ENCODE data around the gene USHBP1. TPM values are rescaled to one million over a fixed set of nuclear protein-coding genes. Genes with fewer than 3 reads are reported as not detected.
"Not testable (repeated sequence)": the region's sequence is repeated elsewhere in the genome, so short reads cannot be mapped to it uniquely, and the experiment has no call there.

The USHBP1 gene
- polyA plus RNA-seq, 6 donors from 2014 or later = not detected

- Mint-ChIP-seq H3K4me1 (peaks cover 29 to 61% (median 38%) of the 10 kb centered on the region in 3 donors), H3K27ac (peak overlapping the region; percentile 59 to 93 (median 79)), H3K36me3 (no peaks in the 10 kb centered on the region), H3K27me3 (no peaks in the 10 kb centered on the region), H3K4me3 (peak overlapping the region in 7 of 8 donors; percentile 65 to 94 (median 92)), H3K9me3 (peaks cover 0 to 1% (median 0%) of the 10 kb centered on the region in 7 donors)
- no peak for DNase-seq
- no peak for ATAC-seq (ENCODE audit: low read depth in 2 of 2)
Measured at GRCh38 chr19:17304386-17305215, 40.1 kb upstream of the USHBP1 start.

DNA sequence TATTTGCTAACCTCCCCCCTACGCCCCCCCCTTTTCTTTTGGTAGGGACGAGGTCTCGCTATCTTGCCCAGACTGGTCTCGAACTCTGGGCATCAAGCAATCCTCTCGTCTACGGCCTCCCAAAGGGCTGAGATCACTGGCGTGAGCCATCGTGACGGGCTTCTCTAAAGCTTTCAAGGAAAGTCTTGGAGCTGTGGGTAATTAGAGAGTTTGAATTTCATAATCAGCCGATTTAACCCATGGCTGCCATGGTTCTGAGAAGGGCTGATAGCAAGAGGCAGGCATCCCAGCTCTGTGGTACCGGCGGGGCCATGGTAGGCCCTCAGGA lies 39.4 kb upstream of the USHBP1 start:
- Mint-ChIP-seq H3K9me3 (peaks cover 0 to 1% (median 0%) of the 10 kb centered on the region in 7 donors), H3K27ac (peak overlapping the region in 1 of 6 donors; percentile 72), H3K4me1 (peaks cover 22 to 54% (median 31%) of the 10 kb centered on the region in 3 donors), H3K36me3 (no peaks in the 10 kb centered on the region), H3K27me3 (no peaks in the 10 kb centered on the region), H3K4me3 (peak overlapping the region in 7 of 8 donors; percentile 15 to 94 (median 84))
- DNase-seq (no peak), ATAC-seq (ENCODE audit: low read depth in 2 of 2) (no peak)

DNA sequence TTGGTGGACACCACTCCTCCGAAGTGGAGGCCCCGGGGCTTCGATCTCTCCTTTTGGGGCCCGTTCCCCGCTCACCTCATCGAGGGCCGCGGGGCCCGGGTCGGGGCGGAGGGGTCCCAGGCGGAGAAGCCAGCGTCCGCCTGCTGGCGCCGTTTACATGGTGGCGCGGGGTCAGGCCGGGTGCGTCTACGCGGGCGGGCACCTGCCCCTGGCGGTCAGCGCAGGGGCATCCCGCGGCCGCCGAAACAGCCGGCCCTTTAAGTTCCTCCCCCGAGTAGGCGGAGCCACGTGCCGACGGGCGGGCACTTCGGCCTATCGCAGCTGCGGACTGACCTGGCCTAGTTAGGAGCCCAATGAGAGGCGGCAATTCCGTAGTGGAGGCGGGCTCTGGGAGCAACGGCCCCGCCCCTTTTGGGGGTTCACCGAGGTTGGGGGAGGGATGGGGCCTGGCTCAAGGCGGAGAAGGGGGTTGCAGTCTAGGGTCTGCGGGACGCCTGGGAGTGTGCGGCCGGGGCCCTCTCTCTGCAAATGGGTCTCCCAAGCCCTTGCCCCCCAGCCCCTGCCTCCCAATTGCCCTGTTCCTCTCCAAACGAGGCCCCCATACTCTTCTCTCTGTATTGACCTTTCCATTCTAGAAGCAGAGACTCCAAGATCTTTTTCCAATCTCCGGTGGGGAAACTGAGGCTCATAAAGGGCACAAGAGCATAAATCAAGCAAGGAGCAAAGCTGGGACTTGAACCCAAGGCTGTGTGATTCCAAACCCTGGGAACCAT lies 38.8 kb upstream of the USHBP1 start, which contains the start of gene ABHD8:
Gene ABHD8, minus strand, starts transcription at position 259 of the 773 bp plus-strand sequence. CDS start 1,809 bp downstream, outside the sequence.
- peak; percentile 65 to 67 for ATAC-seq (ENCODE audit: low read depth in 2 of 2)
- no peaks in the 10 kb centered on the region for H3K36me3 Mint-ChIP-seq
- H3K27ac Mint-ChIP-seq = peak within 1 kb of the TSS; percentile 49 to 75 (median 68)
- peak within 1 kb of the TSS; percentile 78 to 94 (median 89) for H3K4me3 Mint-ChIP-seq
- peaks cover 22 to 51% (median 29%) of the 10 kb centered on the region in 3 donors for H3K4me1 Mint-ChIP-seq
- DNase-seq = peak; percentile 91
- peaks cover 0 to 1% (median 0%) of the 10 kb centered on the region in 7 donors for H3K9me3 Mint-ChIP-seq
- no peaks in the 10 kb centered on the region for H3K27me3 Mint-ChIP-seq

GRCh38 chr19:17302391-17303166 lies 38.0 kb upstream of the USHBP1 start:
- Mint-ChIP-seq H3K4me3 (peak overlapping the region; percentile 78 to 92 (median 85)), H3K9me3 (peaks cover 0 to 1% (median 0%) of the 10 kb centered on the region in 7 donors), H3K27ac (peak overlapping the region in 4 of 6 donors; percentile 21 to 75 (median 73)), H3K4me1 (peaks cover 16 to 46% (median 24%) of the 10 kb centered on the region in 3 donors), H3K36me3 (no peaks in the 10 kb centered on the region), H3K27me3 (no peaks in the 10 kb centered on the region)
- ATAC-seq (ENCODE audit: low read depth in 2 of 2) (peak; percentile 0), DNase-seq (peak; percentile 27)

GRCh38 chr19:17300992-17301619 lies 36.6 kb upstream of the USHBP1 start:
- peak overlapping the region in 2 of 8 donors; percentile 17 to 43 for H3K4me3 Mint-ChIP-seq
- no peaks in the 10 kb centered on the region for H3K27me3 Mint-ChIP-seq
- H3K9me3 Mint-ChIP-seq = peaks cover 0 to 1% (median 0%) of the 10 kb centered on the region in 7 donors
- H3K4me1 Mint-ChIP-seq = peaks cover 15 to 32% (median 24%) of the 10 kb centered on the region in 3 donors
- no peaks in the 10 kb centered on the region for H3K36me3 Mint-ChIP-seq
- DNase-seq (no peak), ATAC-seq (ENCODE audit: low read depth in 2 of 2) (no peak)
- H3K27ac Mint-ChIP-seq = no peak overlapping the region

DNA sequence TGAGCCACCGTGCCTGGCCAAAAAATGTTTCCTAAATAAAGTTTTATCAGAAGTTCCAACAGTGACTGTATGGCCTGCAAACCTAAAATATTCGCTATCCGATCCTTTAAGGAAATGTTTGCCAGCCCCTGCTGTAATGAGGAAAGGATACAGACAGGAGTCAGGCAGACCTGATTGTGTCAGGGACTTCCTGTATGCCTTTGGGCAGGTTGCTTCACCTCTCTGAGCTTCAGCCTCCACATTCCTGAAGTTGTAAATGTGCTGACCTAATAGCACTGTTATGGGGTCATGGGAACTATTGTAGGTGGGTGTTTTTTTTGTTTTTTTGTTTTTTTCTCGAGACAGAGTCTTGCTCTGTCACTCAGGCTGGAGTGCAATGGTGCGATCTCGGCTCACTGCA lies 32.4 kb upstream of the USHBP1 start:
- no peak for ATAC-seq (ENCODE audit: low read depth in 2 of 2)
- H3K27me3 Mint-ChIP-seq = no peaks in the 10 kb centered on the region
- H3K9me3 Mint-ChIP-seq = peaks cover 0 to 1% (median 0%) of the 10 kb centered on the region in 7 donors
- no peaks in the 10 kb centered on the region for H3K36me3 Mint-ChIP-seq
- DNase-seq = no peak
- H3K4me1 Mint-ChIP-seq = peaks cover 1 to 11% (median 4%) of the 10 kb centered on the region in 3 donors
- H3K4me3 Mint-ChIP-seq = no peak overlapping the region
- H3K27ac Mint-ChIP-seq = no peak overlapping the region

DNA sequence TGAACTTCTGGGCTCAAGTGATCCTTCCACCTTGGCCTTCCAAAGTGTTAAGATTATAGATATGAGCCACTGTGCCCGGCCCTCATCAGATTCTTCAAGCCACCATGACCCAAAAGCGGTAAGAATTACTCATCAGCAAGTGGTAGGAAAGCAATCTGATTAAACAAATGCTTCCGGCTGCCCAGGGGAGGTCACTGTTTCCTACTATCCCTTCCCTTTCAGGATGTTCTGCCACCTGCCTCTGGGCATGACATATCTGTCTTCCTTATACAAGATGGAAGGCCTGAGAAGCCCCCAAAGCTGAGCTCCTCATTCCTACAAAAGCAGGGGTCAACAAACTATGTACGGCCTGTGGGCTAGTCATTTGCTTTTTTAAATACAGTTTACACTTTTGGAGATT lies 31.7 kb upstream of the USHBP1 start:
- DNase-seq (no peak), ATAC-seq (ENCODE audit: low read depth in 2 of 2) (no peak)
- Mint-ChIP-seq H3K4me1 (peaks cover 4 to 10% (median 5%) of the 10 kb centered on the region in 3 donors), H3K9me3 (peaks cover 0 to 1% (median 0%) of the 10 kb centered on the region in 7 donors), H3K27ac (peak overlapping the region in 2 of 6 donors; percentile 42 to 69), H3K36me3 (no peaks in the 10 kb centered on the region), H3K4me3 (peak overlapping the region in 1 of 8 donors; percentile 16), H3K27me3 (no peaks in the 10 kb centered on the region)

DNA sequence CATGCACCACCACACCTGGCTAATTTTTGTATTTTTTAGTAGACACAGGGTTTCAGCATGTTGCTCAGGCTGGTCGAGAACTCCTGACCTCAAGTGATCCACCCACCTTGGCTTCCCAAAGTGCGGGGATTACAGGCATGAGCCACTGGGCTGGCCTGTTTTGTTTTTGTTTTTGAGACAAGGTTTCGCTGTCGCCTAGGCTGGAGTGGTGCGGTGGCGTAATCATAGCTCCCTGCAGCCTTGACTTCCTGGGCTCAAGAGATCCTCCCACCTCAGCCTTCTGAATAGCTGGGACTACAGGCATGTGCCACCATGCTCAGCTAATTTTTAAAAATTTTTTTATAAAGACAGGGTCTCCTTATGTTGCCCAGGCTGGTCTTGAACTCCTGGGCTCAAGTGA lies 31.0 kb upstream of the USHBP1 start:
- not testable (repeated sequence) for H3K9me3 Mint-ChIP-seq; DNase-seq; ATAC-seq (ENCODE audit: low read depth in 2 of 2)

DNA sequence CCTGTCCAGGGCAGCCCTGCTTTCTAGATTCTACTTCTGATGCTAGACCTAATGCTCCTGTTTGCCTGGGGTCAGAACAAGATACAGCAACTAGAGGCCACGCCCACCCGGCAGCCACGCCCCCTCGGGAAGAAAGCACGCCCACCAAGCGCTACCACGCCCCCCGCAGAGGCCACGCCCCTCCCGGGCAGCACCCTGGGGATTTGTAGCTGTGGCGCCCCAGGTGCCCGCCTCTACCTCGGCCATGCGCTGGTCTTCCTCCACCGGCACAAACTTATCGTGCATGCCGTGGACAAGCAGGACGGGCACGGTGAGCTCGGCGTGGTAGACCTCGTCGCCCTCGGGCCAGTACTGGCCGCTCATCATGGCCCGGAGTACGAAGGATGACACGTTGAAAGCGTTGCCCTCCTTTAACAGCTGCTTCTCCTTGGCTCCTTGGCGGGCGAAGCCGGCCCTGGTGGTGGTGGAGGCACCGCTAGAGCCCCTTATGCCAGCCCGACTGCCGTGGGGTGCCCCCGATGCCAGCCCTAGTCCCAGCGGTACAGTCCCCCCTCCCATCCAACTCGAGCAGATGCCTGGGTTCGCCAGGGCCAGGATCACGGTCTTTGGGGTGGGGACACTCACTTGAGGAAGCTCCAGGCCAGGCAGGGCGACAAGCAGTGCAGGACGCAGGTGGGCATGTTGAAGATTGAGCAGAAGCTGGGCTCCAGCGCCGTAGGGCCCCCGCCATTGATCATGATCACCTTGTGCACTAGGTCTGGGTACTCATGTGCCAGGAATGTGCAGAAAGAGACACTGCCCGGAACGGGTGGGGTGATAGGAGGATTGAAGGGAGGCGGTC lies 29.7 kb upstream of the USHBP1 start:
- no peak for DNase-seq
- Mint-ChIP-seq H3K4me1 (peaks cover 4 to 16% (median 5%) of the 10 kb centered on the region in 3 donors), H3K9me3 (no peaks in the 10 kb centered on the region), H3K4me3 (peak overlapping the region in 4 of 8 donors; percentile 41 to 49 (median 44)), H3K27me3 (no peaks in the 10 kb centered on the region), H3K36me3 (no peaks in the 10 kb centered on the region), H3K27ac (peak overlapping the region in 1 of 6 donors; percentile 49)
- no peak for ATAC-seq (ENCODE audit: low read depth in 2 of 2)

More for the DNA sequence above, 31.0 kb upstream of the USHBP1 start:
- not testable (repeated sequence) for H3K36me3 Mint-ChIP-seq, H3K4me3 Mint-ChIP-seq, H3K27ac Mint-ChIP-seq, H3K27me3 Mint-ChIP-seq, H3K4me1 Mint-ChIP-seq

DNA sequence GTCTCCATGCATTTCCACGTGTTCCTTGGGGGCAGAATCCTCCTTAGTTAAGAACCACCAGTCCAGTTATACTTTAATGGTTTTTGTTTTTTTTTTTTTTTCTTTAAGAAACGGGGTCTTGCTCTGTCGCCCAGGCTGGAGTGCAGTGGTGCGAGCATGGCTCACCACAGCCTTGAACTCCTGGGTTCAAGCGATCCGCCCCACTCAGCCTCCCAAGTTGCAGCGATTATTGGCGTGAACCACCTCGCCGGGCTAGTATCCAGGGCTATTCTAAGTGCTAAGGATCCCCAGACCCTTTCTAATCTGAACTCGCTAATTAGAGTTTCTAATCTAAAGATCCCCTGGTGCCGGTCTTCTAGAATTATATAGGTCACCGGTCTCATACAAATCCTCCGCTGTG lies 29.1 kb upstream of the USHBP1 start:
- no peaks in the 10 kb centered on the region for H3K9me3 Mint-ChIP-seq
- peaks cover 4 to 16% (median 5%) of the 10 kb centered on the region in 3 donors for H3K4me1 Mint-ChIP-seq

DNA sequence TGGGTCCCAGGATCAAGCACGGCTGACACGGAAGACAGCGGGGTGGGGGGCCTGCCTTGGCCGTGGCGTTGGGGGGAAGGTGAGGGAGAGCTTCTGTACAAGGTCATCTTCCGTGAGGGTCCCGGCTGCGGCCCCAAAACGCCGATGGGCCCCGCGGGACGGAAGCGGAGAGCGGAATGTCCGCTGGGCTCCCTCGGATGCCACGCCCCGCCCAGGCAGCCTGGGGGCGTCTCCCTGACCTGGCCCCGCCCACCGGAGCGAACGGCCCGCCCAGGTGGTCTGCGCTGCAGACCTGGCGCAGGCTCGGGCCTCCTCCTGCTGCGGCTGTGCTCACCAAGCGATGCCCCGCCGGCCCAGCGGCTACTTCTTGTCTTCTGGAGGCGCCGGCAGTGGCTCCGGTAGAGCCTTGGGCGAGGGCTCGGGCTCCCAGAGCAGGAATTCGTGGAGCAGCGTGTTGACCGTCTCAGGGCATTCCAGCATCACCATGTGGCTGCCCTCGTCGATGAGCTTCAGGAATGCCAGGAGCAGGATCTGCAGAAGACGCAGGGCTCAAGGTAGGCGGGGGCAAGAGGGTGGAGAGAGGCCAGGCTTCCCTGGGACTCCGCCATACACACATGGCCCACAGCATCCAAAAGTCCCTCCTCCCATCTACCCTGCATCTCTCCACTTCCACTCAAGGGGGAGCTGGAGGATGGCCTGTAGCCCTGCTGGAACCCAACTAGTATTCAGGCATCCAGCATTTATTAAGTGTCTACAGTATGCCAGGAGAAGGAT lies 27.9 kb upstream of the USHBP1 start:
- H3K27me3 Mint-ChIP-seq = no peaks in the 10 kb centered on the region

More for the DNA sequence above, 29.1 kb upstream of the USHBP1 start:
- Mint-ChIP-seq H3K27ac (no peak overlapping the region), H3K36me3 (no peaks in the 10 kb centered on the region), H3K4me3 (peak overlapping the region in 3 of 8 donors; percentile 11 to 49 (median 47)), H3K27me3 (no peaks in the 10 kb centered on the region)
- ATAC-seq (ENCODE audit: low read depth in 2 of 2) (no peak), DNase-seq (no peak)

More for the DNA sequence above, 27.9 kb upstream of the USHBP1 start:
- no peaks in the 10 kb centered on the region for H3K9me3 Mint-ChIP-seq
- peak overlapping the region in 2 of 6 donors; percentile 37 to 67 for H3K27ac Mint-ChIP-seq
- peak overlapping the region; percentile 82 to 94 (median 90) for H3K4me3 Mint-ChIP-seq
- no peaks in the 10 kb centered on the region for H3K36me3 Mint-ChIP-seq
- DNase-seq (peak; percentile 77), ATAC-seq (ENCODE audit: low read depth in 2 of 2) (peak; percentile 91)
- peaks cover 4 to 19% (median 5%) of the 10 kb centered on the region in 3 donors for H3K4me1 Mint-ChIP-seq
